H1 (cell line): ENCODE data around the gene GNB3. TPM values are rescaled to one million over a fixed set of nuclear protein-coding genes. Genes with fewer than 3 reads are reported as not detected.

ENCODE experiments used
- CTCF ChIA-PET: fragments of 300-600 bp; sonication (Branson Sonifier 250); formaldehyde crosslinking; loops from one replicate; lab custom pipeline; 2021; ENCODE audit not compliant: partially characterized antibody; lab: Charles Lee
- POLR2A ChIA-PET: fragments of 300-600 bp; sonication (Branson Sonifier 250); formaldehyde crosslinking; loops from one replicate; lab custom pipeline; 2021; ENCODE audit warnings: inconsistent platforms; ENCODE audit not compliant: partially characterized antibody; lab: Charles Lee
- DNase-seq, 2 experiments: peaks; one replicate each; pipeline versions ENCODE4 v3.0.0 to v3.0.0-alpha.2; 2010 to 2022; ENCODE audit warnings: low spot score in 2 of 2, low read depth in 1 of 2, mixed read lengths in 1 of 2
- FAIRE-seq: peaks from 2 replicates; lab custom pipeline; 2011; peaks lifted over from hg19 to GRCh38; lab: Jason Lieb, UNC
- H2AFZ ChIP-seq: 2 replicates; pipeline ENCODE4 v1.8.1; 2012; ENCODE audit warnings: low read length, inconsistent platforms
- H2AK5ac ChIP-seq: 2 replicates; pipeline ENCODE4 v1.6.1; 2013; ENCODE audit warnings: low read depth, low read length
- H2BK120ac ChIP-seq: replicated peaks from 2 replicates; pipeline ENCODE3; 2013; ENCODE audit warnings: low read depth, low read length, inconsistent platforms
- H2BK12ac ChIP-seq: 2 replicates; pipeline ENCODE4 v1.6.1; 2013; ENCODE audit warnings: low read depth, low read length
- H2BK15ac ChIP-seq: 2 replicates; pipeline ENCODE4 v1.6.1; 2013; ENCODE audit warnings: low read length
- H2BK20ac ChIP-seq: 2 replicates; pipeline ENCODE4 v1.6.1; 2013; ENCODE audit warnings: low read length
- H2BK5ac ChIP-seq: 2 replicates; pipeline ENCODE4 v1.6.1; 2013; ENCODE audit warnings: low read depth, low read length
- H3K14ac ChIP-seq: 2 replicates; pipeline ENCODE4 v1.6.1; 2013; ENCODE audit warnings: inconsistent platforms; ENCODE audit not compliant: insufficient read length
- H3K18ac ChIP-seq: 2 replicates; pipeline ENCODE4 v1.6.1; 2013; ENCODE audit warnings: low read length; ENCODE audit errors: extremely low read depth
- H3K23ac ChIP-seq: 2 replicates; pipeline ENCODE4 v1.6.1; 2013; ENCODE audit warnings: inconsistent platforms; ENCODE audit not compliant: insufficient read length
- H3K23me2 ChIP-seq: 2 replicates; pipeline ENCODE4 v1.6.1; 2013; ENCODE audit warnings: low read depth, low read length
- H3K27ac ChIP-seq: 2 replicates; pipeline ENCODE4 v1.6.1; 2011; ENCODE audit warnings: low read depth, low read length, inconsistent platforms
- H3K27me3 ChIP-seq, 4 experiments: replicated peaks in 1 of 4; 1 replicate in 1 of 4; 2 replicates in 3 of 4; pipeline versions ENCODE4 v1.6.1 to v1.8.1; 2011 to 2013; ENCODE audit warnings: low read length in 3 of 4, mild to moderate bottlenecking in 3 of 4, inconsistent platforms in 2 of 4, mixed read lengths in 2 of 4, moderate library complexity in 1 of 4; ENCODE audit not compliant: control insufficient read depth in 3 of 4, insufficient read depth in 3 of 4; ENCODE audit errors: extremely low read depth in 1 of 4
- H3K36me3 ChIP-seq, 4 experiments: 2 replicates each; pipeline versions ENCODE4 v1.6.1 to v1.8.1; 2011 to 2013; ENCODE audit warnings: mild to moderate bottlenecking in 4 of 4, low read length in 3 of 4, moderate library complexity in 2 of 4, control low read depth in 1 of 4, inconsistent platforms in 1 of 4; ENCODE audit not compliant: insufficient read depth in 4 of 4, control insufficient read depth in 2 of 4
- H3K4ac ChIP-seq: replicated peaks from 2 replicates; pipeline ENCODE3; 2013; ENCODE audit warnings: low read length, low read depth, mixed read lengths, inconsistent platforms; ENCODE audit not compliant: insufficient read length
- H3K4me1 ChIP-seq, 4 experiments: replicated peaks in 1 of 4; 1 replicate in 1 of 4; 2 replicates in 3 of 4; pipeline versions ENCODE4 v1.6.1 to v1.8.1; 2011 to 2013; ENCODE audit warnings: low read length in 3 of 4, inconsistent platforms in 2 of 4, mixed read lengths in 1 of 4; ENCODE audit not compliant: insufficient read depth in 4 of 4, control insufficient read depth in 3 of 4
- H3K4me2 ChIP-seq, 2 experiments: 2 replicates each; pipeline versions ENCODE4 v1.6.1 to v1.8.1; 2011 to 2013; ENCODE audit warnings: low read depth in 2 of 2, low read length in 2 of 2, control low read depth in 1 of 2, inconsistent platforms in 1 of 2, mild to moderate bottlenecking in 1 of 2; ENCODE audit not compliant: insufficient read depth in 1 of 2
- H3K4me3 ChIP-seq, 4 experiments: fragments of 200-600, 300-600 bp in 1 of 4; sonication (generic), shearing (Covaris generic), sonication (Bioruptor Twin) in 1 of 4; 2 replicates each; pipeline versions ENCODE4 v1.5.1 to v1.8.1; 2011 to 2016; ENCODE audit warnings: low read length in 4 of 4, low read depth in 3 of 4, control low read depth in 2 of 4, inconsistent platforms in 2 of 4, mild to moderate bottlenecking in 2 of 4, mixed read lengths in 1 of 4, moderate library complexity in 1 of 4; ENCODE audit not compliant: insufficient read depth in 2 of 4; ENCODE audit errors: extremely low read depth in 1 of 4
- H3K56ac ChIP-seq: replicated peaks from 2 replicates; pipeline ENCODE3; 2013; ENCODE audit warnings: low read depth, mild to moderate bottlenecking, mixed read lengths, low read length, inconsistent platforms; ENCODE audit not compliant: insufficient read length
- H3K79me1 ChIP-seq: 2 replicates; pipeline ENCODE4 v1.6.1; 2013; ENCODE audit warnings: low read depth, low read length, control low read depth
- H3K79me2 ChIP-seq, 2 experiments: 2 replicates each; pipeline versions ENCODE4 v1.6.1 to v1.8.1; 2012 to 2013; ENCODE audit warnings: low read length in 2 of 2, mild to moderate bottlenecking in 2 of 2, inconsistent platforms in 1 of 2; ENCODE audit not compliant: insufficient read depth in 2 of 2, control insufficient read depth in 1 of 2
- H3K9ac ChIP-seq, 4 experiments: replicated peaks in 1 of 4; 1 replicate in 1 of 4; 2 replicates in 3 of 4; pipeline versions ENCODE4 v1.6.1 to v1.8.1; 2011 to 2013; ENCODE audit warnings: low read depth in 3 of 4, low read length in 3 of 4, control low read depth in 2 of 4, mild to moderate bottlenecking in 2 of 4, moderate library complexity in 2 of 4, inconsistent platforms in 1 of 4; ENCODE audit errors: extremely low read depth in 1 of 4
- H3K9me3 ChIP-seq, 2 experiments: 2 replicates each; pipeline versions ENCODE4 v1.6.1 to v1.8.1; 2012 to 2013; ENCODE audit warnings: mild to moderate bottlenecking in 2 of 2, moderate library complexity in 2 of 2, control low read depth in 1 of 2, inconsistent platforms in 1 of 2, low read depth in 1 of 2, low read length in 1 of 2, mixed read lengths in 1 of 2; ENCODE audit not compliant: insufficient read depth in 2 of 2
- H4K20me1 ChIP-seq, 2 experiments: replicated peaks in 1 of 2; 2 replicates each; pipeline versions ENCODE3 to v1.8.1; 2011 to 2013; ENCODE audit warnings: inconsistent platforms in 2 of 2, low read length in 2 of 2, mild to moderate bottlenecking in 1 of 2; ENCODE audit not compliant: insufficient read depth in 2 of 2, control insufficient read depth in 1 of 2
- H4K5ac ChIP-seq: 2 replicates; pipeline ENCODE4 v1.6.1; 2013; ENCODE audit warnings: low read length, low read depth, mixed read lengths, inconsistent platforms; ENCODE audit not compliant: insufficient read length
- H4K8ac ChIP-seq: 2 replicates; pipeline ENCODE4 v1.8.0; 2013; ENCODE audit warnings: mild to moderate bottlenecking, moderate library complexity, low read length, inconsistent platforms; ENCODE audit not compliant: insufficient read depth; ENCODE audit errors: extremely low read depth
- H4K91ac ChIP-seq: replicated peaks from 2 replicates; pipeline ENCODE3; 2013; ENCODE audit warnings: low read length, mixed read lengths, inconsistent platforms; ENCODE audit not compliant: insufficient read length
- BACH1 ChIP-seq: IDR thresholded peaks from 2 replicates; pipeline ENCODE4 v1.6.1; 2012; ENCODE audit warnings: low read length, improper control_type of control experiment
- CTBP2 ChIP-seq: IDR thresholded peaks from 2 replicates; pipeline ENCODE4 v1.7.0; 2011; ENCODE audit warnings: borderline replicate concordance, mild to moderate bottlenecking, moderate library complexity, mixed read lengths, low read length; ENCODE audit not compliant: insufficient read depth, insufficient read length
- JUN ChIP-seq: IDR thresholded peaks from 2 replicates; pipeline ENCODE4 v1.6.1; 2011; ENCODE audit warnings: low read depth, mild to moderate bottlenecking, improper control_type of control experiment, low read length
- KDM4A ChIP-seq: IDR thresholded peaks from one replicate; pipeline ENCODE4 v1.7.1; 2012; ENCODE audit warnings: low read depth, mild to moderate bottlenecking, moderate library complexity, low read length, inconsistent platforms; ENCODE audit not compliant: severe bottlenecking
- MAX ChIP-seq: IDR thresholded peaks from 2 replicates; pipeline ENCODE4 v1.6.1; 2012; ENCODE audit warnings: inconsistent platforms
- PHF8 ChIP-seq: fragments of 200-600 bp; sonication (generic); conservative IDR thresholded peaks from 2 replicates; pipeline ENCODE4 v1.7.1; 2012; ENCODE audit warnings: low read depth, mild to moderate bottlenecking, inconsistent platforms, low read length, moderate library complexity
- POLR2A ChIP-seq, 2 experiments: IDR thresholded peaks; 1 replicate in 1 of 2; 2 replicates in 1 of 2; pipeline ENCODE4 v1.6.1; 2011; ENCODE audit warnings: low read depth in 2 of 2, low read length in 2 of 2, mild to moderate bottlenecking in 2 of 2; ENCODE audit errors: control extremely low read depth in 1 of 2
- SIX5 ChIP-seq: IDR thresholded peaks from 2 replicates; pipeline ENCODE4 v1.6.1; 2011; ENCODE audit warnings: mild to moderate bottlenecking, low read depth, low read length
- WGBS, 2 experiments: shearing (Covaris generic) in 1 of 2; methylation state at CpG; one replicate each; pipeline versions ENCODE4 v1.1.6 to v1.1.7; 2013 to 2015; ENCODE audit warnings: low lambda C conversion rate in 2 of 2, mixed read lengths in 2 of 2, inconsistent platforms in 1 of 2, low coverage in 1 of 2, missing lambda C conversion rate in 1 of 2; ENCODE audit not compliant: insufficient replicate concordance in 2 of 2, insufficient coverage in 1 of 2, insufficient read length in 1 of 2; ENCODE audit errors: extremely low coverage in 1 of 2, missing lambda C conversion rate in 1 of 2; 5-methylcytosine and 5-hydroxymethylcytosine counted together
- polyA plus RNA-seq, 7 experiments: library from polyadenylated mRNA; depleted of rRNA in 3 of 7; stranded (reverse) in 5 of 7; unstranded in 2 of 7; fragments of >200 nt in 5 of 7; fragments of 200-250 nt in 2 of 7; gene quantifications; 1 replicate in 5 of 7; 2 replicates in 1 of 7; 4 replicates in 1 of 7; pipeline versions ENCODE4 v1.2.1 to v1.2.3, GENCODE V29; 2011 to 2013; ENCODE audit warnings: missing spikeins in 2 of 7, mixed read lengths in 2 of 7
- total RNA-seq: library from RNA; stranded (reverse); fragmentation: NEBNext Ultra II Directional; extraction: Animal tissue kit (Norgen Biotek cat#: 25700); gene quantifications from 2 replicates; pipeline ENCODE4 v1.2.1, GENCODE V29; 2021

Gene GNB3
- total and polyA plus RNA-seq, 2 of the 8 experiments (the other 6 are each of a cell fraction or from before 2014, with no cell fraction given), result 9.9 TPM

GRCh38 chr12:6838854-6839253, 1.9 kb upstream of the GNB3 start:
- H3K4me1 ChIP-seq, result peaks cover 0 to 3% (median 2%) of the 10 kb centered on the region in 4 experiments; a peak in 1 of 7 replicates
- CTCF ChIA-PET, result interaction anchor here (0.5 to 23.7 kb wide), 9 partner anchors 5 to 221 kb away, joined by 3 to 532 read pairs (median 6); partner anchors contain the start of genes CD4, CDCA3, GNB3 and LAG3
- peaks cover 7 to 8% of the 10 kb centered on the region in 2 experiments for H4K20me1 ChIP-seq
- H2AFZ ChIP-seq, result no peak overlapping the region
- FAIRE-seq, result no peak
- H2AK5ac ChIP-seq, result no peak overlapping the region
- H4K91ac ChIP-seq, result no peak overlapping the region
- H2BK15ac ChIP-seq, result no peak overlapping the region
- no peaks in the 10 kb centered on the region for H3K9me3 ChIP-seq
- 91% methylated on average over 16 of the region's 16 CpGs; no CpG with 5 or more reads in 1 of the 2 experiments for WGBS, 2 experiments
- no peak overlapping the region for H2BK20ac ChIP-seq
- H3K18ac ChIP-seq, result no peak overlapping the region
- H3K27ac ChIP-seq, result no peak overlapping the region
- peak overlapping the region; percentile 29; the same call in 1 of the 2 replicates for H4K8ac ChIP-seq
- no peak overlapping the region for H3K56ac ChIP-seq
- H3K9ac ChIP-seq, result no peak overlapping the region
- no peak overlapping the region for H2BK120ac ChIP-seq
- no peak overlapping the region for H3K4ac ChIP-seq
- no peak for TF ChIP-seq JUN
- TF ChIP-seq POLR2A (IDR thresholded peaks at IDR 0.05; ENCODE audit: control extremely low read depth in 1 of 2, low read depth in 2 of 2, low read length in 2 of 2), result no peak
- no peak for TF ChIP-seq KDM4A
- TF ChIP-seq MAX, result no peak
- TF ChIP-seq BACH1, result no peak
- TF ChIP-seq SIX5, result no peak
- TF ChIP-seq PHF8, result no peak
- TF ChIP-seq CTBP2, result no peak
- TF ChIP-seq, all 59 proteins: peak for 0
- Histone ChIP-seq H3K23ac (no peak overlapping the region), H3K27me3 (no peaks in the 10 kb centered on the region), H4K5ac (no peak overlapping the region), H3K4me2 (no peak overlapping the region), H3K23me2 (no peaks in the 10 kb centered on the region), H3K14ac (no peak overlapping the region), H2BK5ac (no peak overlapping the region; the same call in 1 of the 2 replicates), H2BK12ac (no peak overlapping the region), H3K36me3 (peaks cover 15 to 53% (median 36%) of the 10 kb centered on the region in 4 experiments), H3K79me2 (no peaks in the 10 kb centered on the region), H3K4me3 (no peak overlapping the region), H3K79me1 (no peaks in the 10 kb centered on the region)
- DNase-seq, result no peak
- POLR2A ChIA-PET, result interaction anchor here (0.8 to 27.1 kb wide), 8 partner anchors 7 to 304 kb away, joined by 3 to 588 read pairs (median 5); partner anchors contain the start of genes C12orf57, CDCA3, GAPDH and GNB3
